H9 (cell line): ENCODE data around the gene CALM1. TPM values are rescaled to one million over a fixed set of nuclear protein-coding genes. Genes with fewer than 3 reads are reported as not detected.

Experiments used
- DNase-seq: peaks from one replicate; pipeline ENCODE4 v3.0.0-alpha.2; 2017
- H2AFZ ChIP-seq: one replicate; pipeline ENCODE4 v1.6.1; 2013; ENCODE audit warnings: mild to moderate bottlenecking, low read length, control low read depth, moderate library complexity
- H2AK5ac ChIP-seq: 2 replicates; pipeline ENCODE4 v1.6.1; 2013; ENCODE audit warnings: low read length, control low read depth, mixed read lengths; ENCODE audit not compliant: insufficient read length
- H2BK120ac ChIP-seq: one replicate; pipeline ENCODE4 v1.6.1; 2013; ENCODE audit warnings: low read depth, mild to moderate bottlenecking, low read length, control low read depth, inconsistent platforms; ENCODE audit not compliant: poor library complexity, severe bottlenecking
- H2BK12ac ChIP-seq: 2 replicates; pipeline ENCODE4 v1.6.1; 2013; ENCODE audit warnings: low read length, control low read depth, mixed read lengths, low read depth; ENCODE audit not compliant: insufficient read length
- H2BK15ac ChIP-seq: 2 replicates; pipeline ENCODE4 v1.6.1; 2013; ENCODE audit warnings: low read depth, low read length, control low read depth
- H2BK20ac ChIP-seq: one replicate; pipeline ENCODE4 v1.6.1; 2013; ENCODE audit warnings: low read depth, mild to moderate bottlenecking, low read length, control low read depth, inconsistent platforms; ENCODE audit not compliant: poor library complexity, severe bottlenecking
- H2BK5ac ChIP-seq: 2 replicates; pipeline ENCODE4 v1.6.1; 2013; ENCODE audit warnings: low read length, control low read depth, mixed read lengths; ENCODE audit not compliant: insufficient read length
- H3K14ac ChIP-seq: 2 replicates; pipeline ENCODE4 v1.6.1; 2013; ENCODE audit warnings: low read length, control low read depth; ENCODE audit not compliant: insufficient read depth
- H3K18ac ChIP-seq: 2 replicates; pipeline ENCODE4 v1.6.1; 2013; ENCODE audit warnings: low read depth, mild to moderate bottlenecking, mixed read lengths, low read length, control low read depth; ENCODE audit not compliant: insufficient read length
- H3K23ac ChIP-seq: 2 replicates; pipeline ENCODE4 v1.6.1; 2013; ENCODE audit warnings: low read length, control low read depth, mixed read lengths, low read depth; ENCODE audit not compliant: insufficient read length
- H3K23me2 ChIP-seq: 2 replicates; pipeline ENCODE4 v1.6.1; 2013; ENCODE audit warnings: low read depth, mild to moderate bottlenecking, mixed read lengths, low read length, control low read depth; ENCODE audit not compliant: insufficient read length, poor library complexity, severe bottlenecking
- H3K27ac ChIP-seq: 2 replicates; pipeline ENCODE4 v1.5.1; 2013; ENCODE audit warnings: low read length, control low read depth, mixed read lengths, low read depth; ENCODE audit not compliant: insufficient read length
- H3K27me3 ChIP-seq: 2 replicates; pipeline ENCODE4 v1.6.1; 2013; ENCODE audit warnings: low read length, control low read depth, inconsistent platforms; ENCODE audit not compliant: insufficient read depth
- H3K4ac ChIP-seq: 2 replicates; pipeline ENCODE4 v1.6.1; 2013; ENCODE audit warnings: low read depth, mild to moderate bottlenecking, control low read depth, inconsistent platforms, low read length, moderate library complexity
- H3K4me1 ChIP-seq: 2 replicates; pipeline ENCODE4 v1.6.1; 2013; ENCODE audit warnings: low read length, control low read depth, inconsistent platforms; ENCODE audit not compliant: insufficient read depth
- H3K4me2 ChIP-seq: 2 replicates; pipeline ENCODE4 v1.6.1; 2013; ENCODE audit warnings: low read length, control low read depth, mixed read lengths; ENCODE audit not compliant: insufficient read length, insufficient read depth
- H3K56ac ChIP-seq: 2 replicates; pipeline ENCODE4 v1.6.1; 2013; ENCODE audit warnings: low read depth, mild to moderate bottlenecking, mixed read lengths, low read length, control low read depth; ENCODE audit not compliant: insufficient read length
- H3K79me1 ChIP-seq: 2 replicates; pipeline ENCODE4 v1.6.1; 2013; ENCODE audit warnings: low read depth, mild to moderate bottlenecking, moderate library complexity, low read length, control low read depth, inconsistent platforms; ENCODE audit not compliant: insufficient read depth, poor library complexity, severe bottlenecking
- H3K79me2 ChIP-seq: 2 replicates; pipeline ENCODE4 v1.6.1; 2013; ENCODE audit warnings: low read length, control low read depth, inconsistent platforms; ENCODE audit not compliant: insufficient read depth
- H3K9ac ChIP-seq: 2 replicates; pipeline ENCODE4 v1.6.1; 2013; ENCODE audit warnings: low read length, control low read depth, mixed read lengths; ENCODE audit not compliant: insufficient read length; ENCODE audit errors: extremely low read depth
- H3K9me3 ChIP-seq: one replicate; pipeline ENCODE4 v1.6.1; 2013; ENCODE audit warnings: low read depth, low read length, inconsistent platforms; ENCODE audit not compliant: control insufficient read depth
- H3T11ph ChIP-seq: one replicate; pipeline ENCODE4 v1.6.1; 2013; ENCODE audit warnings: mild to moderate bottlenecking, low read length, control low read depth, inconsistent platforms
- H4K20me1 ChIP-seq: one replicate; pipeline ENCODE4 v1.6.1; 2013; ENCODE audit not compliant: control insufficient read depth, insufficient read length, insufficient read depth
- H4K5ac ChIP-seq: 2 replicates; pipeline ENCODE4 v1.6.1; 2013; ENCODE audit warnings: low read depth, mild to moderate bottlenecking, mixed read lengths, low read length, control low read depth; ENCODE audit not compliant: insufficient read length
- H4K8ac ChIP-seq: replicated peaks from 2 replicates; pipeline ENCODE4 v1.6.1; 2013; ENCODE audit warnings: low read length, control low read depth, mixed read lengths, low read depth; ENCODE audit not compliant: insufficient read length
- H4K91ac ChIP-seq: 2 replicates; pipeline ENCODE4 v1.6.1; 2013; ENCODE audit warnings: low read depth, mild to moderate bottlenecking, moderate library complexity, mixed read lengths, low read length, control low read depth; ENCODE audit not compliant: insufficient read length
- H3K27ac Mint-ChIP-seq, 3 experiments: 2 replicates in 2 of 3; 3 replicates in 1 of 3; pipeline ENCODE4 v1.8.0; 2020 to 2021; ENCODE audit warnings: mixed read lengths in 3 of 3, mild to moderate bottlenecking in 1 of 3, moderate library complexity in 1 of 3
- H3K27me3 Mint-ChIP-seq: 2 replicates; pipeline ENCODE4 v1.8.0; 2021; ENCODE audit warnings: low read depth, mild to moderate bottlenecking, moderate library complexity, mixed read lengths
- H3K36me3 Mint-ChIP-seq, 3 experiments: 2 replicates in 2 of 3; 3 replicates in 1 of 3; pipeline ENCODE4 v1.8.0; 2020 to 2021; ENCODE audit warnings: low read depth in 3 of 3, mixed read lengths in 3 of 3; ENCODE audit not compliant: insufficient read depth in 1 of 3
- H3K4me1 Mint-ChIP-seq, 2 experiments: 2 replicates each; pipeline ENCODE4 v1.8.0; 2020; ENCODE audit warnings: mixed read lengths in 2 of 2
- H3K4me3 Mint-ChIP-seq, 2 experiments: 2 replicates in 1 of 2; 3 replicates in 1 of 2; pipeline ENCODE4 v1.8.0; 2020 to 2021; ENCODE audit warnings: mild to moderate bottlenecking in 2 of 2, mixed read lengths in 2 of 2, moderate library complexity in 1 of 2
- H3K9me3 Mint-ChIP-seq, 2 experiments: 2 replicates in 1 of 2; 3 replicates in 1 of 2; pipeline ENCODE4 v1.8.0; 2020; ENCODE audit warnings: mild to moderate bottlenecking in 2 of 2, mixed read lengths in 2 of 2, moderate library complexity in 1 of 2
- CTCF ChIP-seq: fragments of 200-600 bp; sonication (generic); conservative IDR thresholded peaks from 3 replicates; pipeline ENCODE4 v1.8.0; 2021; ENCODE audit warnings: antibody characterized with exemption, mild to moderate bottlenecking
- WGBS: extraction: QIAGEN DNeasy Blood & Tissue Kit; methylation state at CpG from one replicate; pipeline ENCODE4 v1.1.7; 2013; ENCODE audit warnings: missing lambda C conversion rate, low lambda C conversion rate, mixed read lengths; ENCODE audit not compliant: insufficient read length; ENCODE audit errors: extremely low coverage; 5-methylcytosine and 5-hydroxymethylcytosine counted together
- total RNA-seq: library from RNA; stranded (reverse); gene quantifications from 2 replicates; pipeline ENCODE4 v1.2.1, GENCODE V29; 2021

The CALM1 gene
- total RNA-seq, 1 experiment from 2014 or later: 354 TPM

- Histone ChIP-seq H3K56ac (no peak overlapping the region), H3K23ac (no peak overlapping the region), H2AFZ (no peak overlapping the region), H3K4ac (no peak overlapping the region), H2AK5ac (no peak overlapping the region), H3K14ac (no peak overlapping the region), H2BK20ac (no peak overlapping the region), H2BK15ac (no peak overlapping the region), H3K4me2 (no peak overlapping the region), H4K20me1 (no peaks in the 10 kb centered on the region), H3K4me1 (peaks cover 3% of the 10 kb centered on the region; the same call in 1 of the 2 replicates), H4K91ac (no peak overlapping the region), H3K79me1 (no peaks in the 10 kb centered on the region), H2BK12ac (no peak overlapping the region), H3K27me3 (no peaks in the 10 kb centered on the region; the same call in 1 of the 2 replicates), H2BK120ac (no peak overlapping the region), H3K9ac (no peak overlapping the region), H3K9me3 (no peaks in the 10 kb centered on the region), H3K79me2 (no peaks in the 10 kb centered on the region; the same call in 1 of the 2 replicates), H3T11ph (no peak overlapping the region), H3K18ac (no peak overlapping the region), H4K8ac (no peak overlapping the region), H3K23me2 (no peaks in the 10 kb centered on the region), H3K27ac (no peak overlapping the region), H4K5ac (no peak overlapping the region), H2BK5ac (no peak overlapping the region)
- peaks cover 10 to 16% of the 10 kb centered on the region in 2 experiments for H3K4me1 Mint-ChIP-seq
- H3K36me3 Mint-ChIP-seq: no peaks in the 10 kb centered on the region
- H3K4me3 Mint-ChIP-seq: no peak overlapping the region
- H3K27me3 Mint-ChIP-seq: peaks cover 5% of the 10 kb centered on the region
- WGBS: no CpG with 5 or more reads among the region's 21 CpGs
- 0 out of 7 replicates have a peak overlapping the region, but pooled peaks of 1 of the 3 experiments have one; percentile 41 for H3K27ac Mint-ChIP-seq
- DNase-seq: no peak
- H3K9me3 Mint-ChIP-seq: no peaks in the 10 kb centered on the region
- no peak for TF ChIP-seq CTCF
These were observed 58.3 kb downstream of the CALM1 start for GRCh38 chr14:90455100-90455571.
